ENCODE results near the gene TMC8.

GRCh38 chr17:78105101-78105500 is 25.5 kb upstream of the TMC8 start:
- TF ChIP-seq, protein P1, sequence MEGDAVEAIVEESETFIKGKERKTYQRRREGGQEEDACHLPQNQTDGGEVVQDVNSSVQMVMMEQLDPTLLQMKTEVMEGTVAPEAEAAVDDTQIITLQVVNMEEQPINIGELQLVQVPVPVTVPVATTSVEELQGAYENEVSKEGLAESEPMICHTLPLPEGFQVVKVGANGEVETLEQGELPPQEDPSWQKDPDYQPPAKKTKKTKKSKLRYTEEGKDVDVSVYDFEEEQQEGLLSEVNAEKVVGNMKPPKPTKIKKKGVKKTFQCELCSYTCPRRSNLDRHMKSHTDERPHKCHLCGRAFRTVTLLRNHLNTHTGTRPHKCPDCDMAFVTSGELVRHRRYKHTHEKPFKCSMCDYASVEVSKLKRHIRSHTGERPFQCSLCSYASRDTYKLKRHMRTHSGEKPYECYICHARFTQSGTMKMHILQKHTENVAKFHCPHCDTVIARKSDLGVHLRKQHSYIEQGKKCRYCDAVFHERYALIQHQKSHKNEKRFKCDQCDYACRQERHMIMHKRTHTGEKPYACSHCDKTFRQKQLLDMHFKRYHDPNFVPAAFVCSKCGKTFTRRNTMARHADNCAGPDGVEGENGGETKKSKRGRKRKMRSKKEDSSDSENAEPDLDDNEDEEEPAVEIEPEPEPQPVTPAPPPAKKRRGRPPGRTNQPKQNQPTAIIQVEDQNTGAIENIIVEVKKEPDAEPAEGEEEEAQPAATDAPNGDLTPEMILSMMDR (IDR thresholded peaks at IDR 0.05; ENCODE audit: low read depth, low read length) = no peak
- TF ChIP-seq EZH2phosphoT487 (IDR thresholded peaks at IDR 0.05; ENCODE audit: low read depth) = no peak

Measured in OCI-LY3 (cell line).